CD8-positive, alpha-beta memory T cell (primary cell): ENCODE results near the gene UBASH3A. TPM values are rescaled to one million over a fixed set of nuclear protein-coding genes. Genes with fewer than 3 reads are reported as not detected.

Experiments
- CTCF ChIA-PET: fragments of 350-600 bp; sonication (Branson Sonifier 250); formaldehyde crosslinking; loops from one replicate; lab custom pipeline; 2021; ENCODE audit warnings: antibody characterized with exemption; lab: Charles Lee
- POLR2A ChIA-PET: fragments of 350-600 bp; sonication (Branson Sonifier 250); formaldehyde crosslinking; loops from one replicate; lab custom pipeline; 2021; ENCODE audit warnings: antibody characterized with exemption; lab: Charles Lee
- DNase-seq, 5 donors: peaks; one replicate each; pipeline versions ENCODE4 v3.0.0 to v3.0.0-alpha.2; 2020 to 2022; ENCODE audit warnings: mixed read lengths in 1 of 5
- H3K27ac ChIP-seq: one replicate; pipeline ENCODE4 v1.7.0; 2013; ENCODE audit warnings: low read depth, mild to moderate bottlenecking, low read length, moderate library complexity
- H3K27me3 ChIP-seq: 2 replicates; pipeline ENCODE4 v1.7.0; 2013; ENCODE audit warnings: low read length, mild to moderate bottlenecking; ENCODE audit not compliant: insufficient read depth, poor library complexity, severe bottlenecking
- H3K36me3 ChIP-seq: 2 replicates; pipeline ENCODE4 v1.7.0; 2013; ENCODE audit warnings: mild to moderate bottlenecking, low read length, moderate library complexity; ENCODE audit not compliant: insufficient read depth
- H3K4me1 ChIP-seq: 2 replicates; pipeline ENCODE4 v1.7.0; 2013; ENCODE audit warnings: mild to moderate bottlenecking, low read length, moderate library complexity; ENCODE audit not compliant: insufficient read depth
- H3K4me3 ChIP-seq: 2 replicates; pipeline ENCODE4 v1.7.0; 2013; ENCODE audit warnings: mild to moderate bottlenecking, low read length
- H3K9me3 ChIP-seq: 2 replicates; pipeline ENCODE4 v1.7.0; 2013; ENCODE audit warnings: mild to moderate bottlenecking, low read length
- H3K27ac Mint-ChIP-seq, 8 donors: one replicate each; pipeline ENCODE4 v1.8.0; 2020 to 2021; ENCODE audit warnings: mixed read lengths in 8 of 8, mild to moderate bottlenecking in 6 of 8, inconsistent platforms in 3 of 8, moderate library complexity in 3 of 8
- H3K27me3 Mint-ChIP-seq, 2 donors: one replicate each; pipeline ENCODE4 v1.8.0; 2020 to 2021; ENCODE audit warnings: mixed read lengths in 2 of 2, mild to moderate bottlenecking in 1 of 2, moderate library complexity in 1 of 2
- H3K36me3 Mint-ChIP-seq, 3 donors: one replicate each; pipeline ENCODE4 v1.8.0; 2020 to 2021; ENCODE audit warnings: mixed read lengths in 3 of 3, inconsistent platforms in 1 of 3, mild to moderate bottlenecking in 1 of 3
- H3K4me1 Mint-ChIP-seq, 3 donors: one replicate each; pipeline ENCODE4 v1.8.0; 2020 to 2021; ENCODE audit warnings: mixed read lengths in 3 of 3, inconsistent platforms in 1 of 3, mild to moderate bottlenecking in 1 of 3
- H3K4me3 Mint-ChIP-seq, 7 donors: one replicate each; pipeline ENCODE4 v1.8.0; 2020 to 2021; ENCODE audit warnings: mixed read lengths in 7 of 7, mild to moderate bottlenecking in 6 of 7, moderate library complexity in 4 of 7, inconsistent platforms in 2 of 7
- H3K9me3 Mint-ChIP-seq, 5 donors: one replicate each; pipeline ENCODE4 v1.8.0; 2020 to 2022; ENCODE audit warnings: mixed read lengths in 5 of 5, mild to moderate bottlenecking in 3 of 5, moderate library complexity in 2 of 5, inconsistent platforms in 1 of 5
- polyA plus RNA-seq: library from polyadenylated mRNA; unstranded; fragments of 300-500 nt; fragmentation: Illumina TruSeq; gene quantifications from one replicate; pipeline ENCODE4 v1.2.3, GENCODE V29; 2021
- total RNA-seq, 2 experiments: library from RNA; stranded (reverse); gene quantifications; one replicate each; pipeline ENCODE4 v1.2.3, GENCODE V29; 2021

UBASH3A gene
- total and polyA plus RNA-seq, 3 experiments from 2014 or later: 36.4 to 55.1 (median 38.7) TPM

DNA sequence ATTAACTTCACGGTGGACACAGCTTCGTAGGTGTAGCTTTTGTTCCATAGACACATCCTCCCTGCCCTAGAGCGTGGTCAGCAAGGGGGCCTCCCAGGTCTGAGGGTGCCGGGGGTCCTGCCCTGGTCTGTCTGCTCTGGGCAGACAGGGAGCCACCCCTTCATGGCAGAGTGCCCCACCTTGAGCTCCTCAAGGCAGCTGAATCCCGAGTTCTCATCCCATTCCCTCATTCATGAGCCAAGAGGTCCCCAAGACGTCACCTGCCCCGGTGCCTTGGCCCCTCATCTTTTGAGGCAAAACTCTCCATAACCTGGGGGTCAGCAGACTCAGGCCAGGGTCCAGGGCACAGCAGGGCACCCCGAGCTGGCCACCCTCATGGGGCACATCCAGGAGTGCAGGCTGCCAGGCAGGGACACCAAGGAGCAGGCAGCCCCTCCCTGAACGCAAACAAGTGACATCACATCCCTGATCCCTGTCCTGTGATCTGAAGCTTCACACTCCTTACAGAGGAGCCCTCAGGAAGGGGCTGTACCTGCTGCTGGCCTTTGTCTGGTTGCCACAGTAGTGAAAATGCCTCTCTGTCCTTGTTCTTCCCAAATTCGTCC lies 23.3 kb downstream of the UBASH3A start:
- peak overlapping the region in 2 of 7 donors; percentile 25 to 68 for H3K4me3 Mint-ChIP-seq
- peaks cover 58 to 69% (median 58%) of the 10 kb centered on the region in 3 donors for H3K4me1 Mint-ChIP-seq
- H3K36me3 ChIP-seq: peaks cover 62% of the 10 kb centered on the region

DNA sequence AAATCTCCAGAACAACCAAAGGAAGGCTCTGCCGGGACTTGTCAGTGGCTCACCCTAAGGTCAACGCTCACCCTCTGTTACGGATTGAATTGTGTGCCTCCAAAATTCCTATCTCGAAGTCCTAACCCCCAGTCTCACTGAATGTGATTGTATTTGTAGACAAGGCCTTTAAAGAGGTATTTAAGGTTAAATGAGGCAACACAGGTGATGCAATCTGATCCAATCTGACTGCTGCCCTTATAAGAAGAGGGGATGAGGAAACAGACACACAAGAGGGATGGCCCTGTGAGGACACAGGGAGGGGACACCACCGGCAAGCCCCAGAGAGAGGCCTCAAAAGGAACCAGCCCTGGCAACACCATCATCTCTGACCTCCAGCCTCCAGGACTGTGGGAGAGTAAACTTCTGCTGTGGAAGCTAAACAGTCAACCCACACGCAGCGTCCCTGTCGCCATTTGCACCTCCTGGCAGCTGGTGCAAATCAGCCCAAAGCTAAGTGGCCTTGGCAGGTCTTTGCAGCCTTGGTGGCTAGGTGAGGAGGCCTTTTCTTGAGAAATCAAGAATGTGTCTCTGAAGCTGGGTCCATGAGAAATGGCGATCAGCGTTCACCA lies 24.2 kb downstream of the UBASH3A start:
- no peaks in the 10 kb centered on the region for H3K9me3 Mint-ChIP-seq
- H3K36me3 Mint-ChIP-seq: peaks cover 26 to 94% (median 31%) of the 10 kb centered on the region in 3 donors
- ChIA-PET CTCF (interaction anchor here (1.6 to 2.8 kb wide), 2 partner anchors 18 to 25 kb away, joined by 4 to 11 read pairs; partner anchors contain the start of gene UBASH3A), POLR2A (interaction anchor here (1.9 to 5.3 kb wide), 2 partner anchors 24 kb away, joined by 7 to 45 read pairs; partner anchors contain the start of gene UBASH3A)
- Histone ChIP-seq H3K27me3 (no peaks in the 10 kb centered on the region), H3K27ac (no peak overlapping the region), H3K4me1 (peaks cover 44% of the 10 kb centered on the region), H3K36me3 (peaks cover 71% of the 10 kb centered on the region), H3K4me3 (no peak overlapping the region), H3K9me3 (no peaks in the 10 kb centered on the region)
- H3K27ac Mint-ChIP-seq: peak overlapping the region in 1 of 8 donors; percentile 4
- no peak for DNase-seq
- H3K27me3 Mint-ChIP-seq: no peaks in the 10 kb centered on the region
- H3K4me3 Mint-ChIP-seq: no peak overlapping the region
- peaks cover 48 to 60% (median 50%) of the 10 kb centered on the region in 3 donors for H3K4me1 Mint-ChIP-seq

More for the DNA sequence above, 23.3 kb downstream of the UBASH3A start:
- H3K4me3 ChIP-seq: no peak overlapping the region
- no peak for DNase-seq
- POLR2A ChIA-PET: interaction anchor here (1.1 to 5.3 kb wide), 2 partner anchors 21 to 23 kb away, joined by 3 to 45 read pairs; partner anchors contain the start of gene UBASH3A
- Mint-ChIP-seq H3K27ac (peak overlapping the region in 4 of 8 donors; percentile 45 to 94 (median 72)), H3K36me3 (peaks cover 18 to 92% (median 23%) of the 10 kb centered on the region in 3 donors), H3K27me3 (no peaks in the 10 kb centered on the region), H3K9me3 (no peaks in the 10 kb centered on the region)
- no peaks in the 10 kb centered on the region for H3K9me3 ChIP-seq
- no peak overlapping the region for H3K27ac ChIP-seq
- no peaks in the 10 kb centered on the region for H3K27me3 ChIP-seq
- H3K4me1 ChIP-seq: peaks cover 54% of the 10 kb centered on the region
- CTCF ChIA-PET: no interaction called here

DNA sequence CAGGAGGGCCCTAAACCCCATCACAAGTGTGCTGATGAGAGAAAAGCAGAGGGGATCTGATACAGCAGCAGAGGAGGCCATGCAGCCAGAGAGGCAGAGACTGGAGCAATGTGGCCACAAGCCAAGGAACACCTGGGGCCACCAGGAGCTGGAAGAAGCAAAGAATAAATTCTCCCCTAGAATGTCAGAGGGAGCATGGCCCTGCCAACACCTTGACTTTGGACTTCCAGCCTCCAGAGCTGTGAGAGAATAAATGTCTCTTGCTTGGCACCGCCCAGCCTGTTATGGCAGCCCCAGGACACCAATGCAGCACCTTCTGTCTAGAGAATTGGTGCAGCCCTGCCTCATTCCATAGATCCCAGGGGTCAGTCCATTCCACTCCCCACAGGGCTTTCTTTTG lies 25.3 kb downstream of the UBASH3A start:
- Histone ChIP-seq H3K4me1 (peaks cover 33% of the 10 kb centered on the region), H3K9me3 (no peaks in the 10 kb centered on the region), H3K36me3 (peaks cover 76% of the 10 kb centered on the region), H3K27ac (no peak overlapping the region), H3K4me3 (no peak overlapping the region), H3K27me3 (no peaks in the 10 kb centered on the region)
- Mint-ChIP-seq H3K9me3 (no peaks in the 10 kb centered on the region), H3K27ac (peak overlapping the region in 2 of 8 donors; percentile 50 to 52), H3K4me3 (no peak overlapping the region), H3K27me3 (no peaks in the 10 kb centered on the region), H3K4me1 (peaks cover 38 to 56% (median 39%) of the 10 kb centered on the region in 3 donors), H3K36me3 (peaks cover 31 to 95% (median 33%) of the 10 kb centered on the region in 3 donors)
- no peak for DNase-seq
- CTCF ChIA-PET: interaction anchor here (1.1 to 2.8 kb wide), 3 partner anchors 16 to 26 kb away, joined by 3 to 11 read pairs (median 4); partner anchors contain the start of gene UBASH3A
- POLR2A ChIA-PET: interaction anchor here (1.9 kb wide), 1 partner anchor 25 kb away, joined by 7 read pairs; the partner anchor contains the start of gene UBASH3A

DNA sequence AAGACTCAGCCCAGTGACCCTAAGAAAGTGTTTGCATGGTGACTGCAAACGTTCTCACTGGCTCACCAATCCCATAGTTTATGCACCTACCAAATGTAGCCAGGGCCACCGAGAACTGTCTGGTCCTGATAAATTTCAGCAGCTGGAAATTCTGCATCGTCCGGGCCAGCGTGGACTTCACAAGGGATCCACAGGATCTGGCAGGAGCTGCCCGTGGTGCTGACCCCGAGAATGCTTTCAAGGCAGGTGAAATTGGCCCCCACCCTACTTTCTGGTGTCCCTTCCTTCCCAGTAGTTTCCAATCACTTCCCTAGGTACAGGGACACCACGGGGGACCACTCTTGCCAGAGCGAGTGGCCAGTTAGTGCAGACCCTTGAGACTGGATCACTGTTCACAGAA lies 26.2 kb downstream of the UBASH3A start:
- Histone ChIP-seq H3K4me1 (peaks cover 32% of the 10 kb centered on the region), H3K36me3 (peaks cover 79% of the 10 kb centered on the region), H3K27ac (no peak overlapping the region), H3K27me3 (no peaks in the 10 kb centered on the region), H3K4me3 (no peak overlapping the region), H3K9me3 (no peaks in the 10 kb centered on the region)
- ChIA-PET CTCF (interaction anchor here (1.1 to 2.8 kb wide), 4 partner anchors 11 to 26 kb away, joined by 3 to 11 read pairs (median 4); partner anchors contain the start of gene UBASH3A), POLR2A (interaction anchor here (1.9 kb wide), 1 partner anchor 26 kb away, joined by 7 read pairs; the partner anchor contains the start of gene UBASH3A)
- no peak for DNase-seq
- Mint-ChIP-seq H3K36me3 (peaks cover 40 to 96% (median 41%) of the 10 kb centered on the region in 3 donors), H3K9me3 (no peaks in the 10 kb centered on the region), H3K27ac (no peak overlapping the region), H3K4me3 (no peak overlapping the region), H3K4me1 (peaks cover 31 to 56% (median 38%) of the 10 kb centered on the region in 3 donors), H3K27me3 (no peaks in the 10 kb centered on the region)

DNA sequence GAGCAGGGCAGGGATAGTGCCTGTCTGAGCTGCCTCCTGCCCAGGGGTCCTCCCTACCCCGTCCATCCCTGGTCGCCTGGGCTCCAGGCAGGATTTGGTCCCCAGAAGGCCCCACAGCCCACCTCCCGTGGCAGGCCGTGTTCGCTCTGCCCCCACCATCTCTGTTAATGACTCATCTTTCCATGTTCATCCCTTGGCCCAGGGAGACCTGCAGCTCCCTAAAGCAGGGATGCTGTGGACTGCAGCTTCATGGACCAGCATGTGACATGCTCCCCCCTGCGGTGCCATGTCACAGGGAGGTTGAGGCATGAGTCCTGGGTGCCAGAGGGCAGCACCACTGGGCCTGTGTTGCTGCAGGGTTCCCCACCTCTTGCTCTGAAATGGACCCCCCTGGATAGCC lies 26.8 kb downstream of the UBASH3A start:
- DNase-seq: no peak
- no peak overlapping the region for H3K4me3 Mint-ChIP-seq
- H3K27me3 Mint-ChIP-seq: no peaks in the 10 kb centered on the region
- ChIA-PET POLR2A (no interaction called here), CTCF (interaction anchor here (1.1 to 2.8 kb wide), 3 partner anchors 11 to 27 kb away, joined by 3 to 11 read pairs (median 5); partner anchors contain the start of gene UBASH3A)
- H3K36me3 ChIP-seq: peaks cover 85% of the 10 kb centered on the region
- H3K27ac ChIP-seq: no peak overlapping the region
- no peaks in the 10 kb centered on the region for H3K9me3 ChIP-seq
- H3K27ac Mint-ChIP-seq: no peak overlapping the region
- H3K4me3 ChIP-seq: no peak overlapping the region
- H3K36me3 Mint-ChIP-seq: peaks cover 43 to 96% (median 45%) of the 10 kb centered on the region in 3 donors
- H3K9me3 Mint-ChIP-seq: no peaks in the 10 kb centered on the region
- peaks cover 30% of the 10 kb centered on the region for H3K4me1 ChIP-seq
- peaks cover 28 to 55% (median 38%) of the 10 kb centered on the region in 3 donors for H3K4me1 Mint-ChIP-seq
- no peaks in the 10 kb centered on the region for H3K27me3 ChIP-seq

DNA sequence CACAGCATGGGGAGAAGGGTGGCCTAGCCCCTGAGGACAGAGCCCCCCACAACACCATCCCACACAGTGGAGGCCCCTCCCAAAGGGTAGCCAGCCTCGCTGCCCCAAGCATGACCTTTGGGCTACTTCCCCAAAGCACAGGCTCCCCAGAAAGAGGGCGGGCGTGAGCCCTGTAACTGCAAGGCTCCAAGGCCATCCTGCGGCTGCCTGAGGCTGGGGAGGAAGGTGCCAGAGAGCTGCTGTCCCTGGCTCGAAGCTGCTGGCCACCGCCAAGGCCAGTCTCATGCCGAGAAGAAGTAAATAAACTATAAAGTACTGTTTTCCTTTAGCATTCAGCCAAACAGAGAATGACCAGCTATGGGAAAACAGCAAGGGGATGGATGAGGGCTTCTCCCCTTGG lies 27.5 kb downstream of the UBASH3A start:
- peaks cover 90% of the 10 kb centered on the region for H3K36me3 ChIP-seq
- no peak overlapping the region for H3K4me3 ChIP-seq
- DNase-seq: no peak
- no peaks in the 10 kb centered on the region for H3K9me3 Mint-ChIP-seq
- ChIA-PET POLR2A (no interaction called here), CTCF (interaction anchor here (2.1 kb wide), 1 partner anchor 18 kb away, joined by 5 read pairs; no protein-coding TSS in a partner anchor)
- H3K27me3 Mint-ChIP-seq: no peaks in the 10 kb centered on the region
- H3K27me3 ChIP-seq: no peaks in the 10 kb centered on the region
- H3K4me1 Mint-ChIP-seq: peaks cover 26 to 55% (median 38%) of the 10 kb centered on the region in 3 donors
- peaks cover 28% of the 10 kb centered on the region for H3K4me1 ChIP-seq
- peaks cover 45 to 97% (median 47%) of the 10 kb centered on the region in 3 donors for H3K36me3 Mint-ChIP-seq
- peak overlapping the region in 2 of 8 donors; percentile 69 to 72 for H3K27ac Mint-ChIP-seq
- no peak overlapping the region for H3K4me3 Mint-ChIP-seq
- H3K9me3 ChIP-seq: no peaks in the 10 kb centered on the region
- H3K27ac ChIP-seq: no peak overlapping the region

DNA sequence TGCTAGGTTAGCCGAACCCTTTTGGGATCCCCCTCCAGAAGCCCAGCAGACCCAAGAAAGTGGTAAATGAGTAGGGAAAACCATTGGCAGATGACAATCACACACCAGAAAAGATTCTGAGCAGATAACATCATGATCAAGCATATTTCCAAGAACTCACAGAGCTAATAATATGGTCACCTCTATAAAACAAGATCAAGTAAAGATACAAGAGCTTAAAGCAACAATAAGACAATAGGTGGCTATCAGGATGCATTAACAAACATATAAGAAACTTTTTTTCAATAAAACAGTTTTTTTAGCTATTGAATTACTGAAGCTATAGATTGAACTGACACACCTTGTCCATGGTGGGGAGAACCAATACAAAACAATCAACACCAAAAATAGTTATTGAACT lies 29.0 kb downstream of the UBASH3A start:
- Mint-ChIP-seq H3K27me3 (no peaks in the 10 kb centered on the region), H3K27ac (peak overlapping the region in 1 of 8 donors; percentile 55), H3K9me3 (no peaks in the 10 kb centered on the region), H3K4me3 (no peak overlapping the region), H3K4me1 (peaks cover 18 to 51% (median 33%) of the 10 kb centered on the region in 3 donors), H3K36me3 (peaks cover 42 to 97% (median 45%) of the 10 kb centered on the region in 3 donors)
- Histone ChIP-seq H3K36me3 (peaks cover 91% of the 10 kb centered on the region), H3K27ac (no peak overlapping the region), H3K9me3 (no peaks in the 10 kb centered on the region), H3K27me3 (no peaks in the 10 kb centered on the region), H3K4me3 (no peak overlapping the region), H3K4me1 (peaks cover 20% of the 10 kb centered on the region)
- CTCF ChIA-PET: interaction anchor here (1.4 to 1.5 kb wide), 2 partner anchors 11 to 95 kb away, joined by 3 to 5 read pairs; no protein-coding TSS in a partner anchor
- POLR2A ChIA-PET: no interaction called here
- DNase-seq: no peak
